Esophagus squamous epithelium (tissue), 5 donors: Measurements from ENCODE around the gene BABAM2. TPM values are rescaled to one million over a fixed set of nuclear protein-coding genes. Genes with fewer than 3 reads are reported as not detected.

Experiments used
- DNase-seq: peaks from one replicate; lab custom pipeline; 2025; lab: John Stamatoyannopoulos, UW
- H3K27ac ChIP-seq, 4 donors: fragments of 200-600 bp; sonication (generic); one replicate each; pipeline ENCODE4 v1.5.1; 2016 to 2019; ENCODE audit warnings: mild to moderate bottlenecking in 1 of 4
- H3K27me3 ChIP-seq, 4 donors: fragments of 200-600 bp; sonication (generic); 1 replicate in 3 of 4; 2 replicates in 1 of 4; pipeline versions ENCODE4 v1.5.1 to v1.6.0; 2017 to 2021; ENCODE audit warnings: antibody characterized with exemption in 1 of 4
- H3K36me3 ChIP-seq, 3 donors: fragments of 200-600 bp; sonication (generic); one replicate each; pipeline ENCODE4 v1.5.1; 2016 to 2019
- H3K4me1 ChIP-seq, 3 donors: fragments of 200-600 bp; sonication (generic); one replicate each; pipeline ENCODE4 v1.5.1; 2017 to 2019
- H3K4me3 ChIP-seq, 4 donors: fragments of 200-600 bp; sonication (generic); 1 replicate in 3 of 4; 2 replicates in 1 of 4; pipeline ENCODE4 v1.5.1; 2016 to 2019; ENCODE audit warnings: mild to moderate bottlenecking in 2 of 4, moderate library complexity in 1 of 4
- H3K9me3 ChIP-seq, 3 donors: fragments of 200-600 bp; sonication (generic); one replicate each; pipeline ENCODE4 v1.5.1; 2016 to 2019
- CTCF ChIP-seq, 6 experiments: fragments of 450-650 bp in 4 of 6; fragments of 200-600 bp in 2 of 6; sonication (generic) in 2 of 6; IDR thresholded peaks; one replicate each; pipeline ENCODE4 v1.5.1; 2016 to 2019; ENCODE audit warnings: antibody characterized with exemption in 6 of 6, mild to moderate bottlenecking in 4 of 6, moderate library complexity in 4 of 6
- POLR2A ChIP-seq, 4 donors: fragments of 450-650 bp; IDR thresholded peaks; one replicate each; pipeline ENCODE4 v1.6.1; 2017; ENCODE audit warnings: antibody characterized with exemption in 4 of 4, mild to moderate bottlenecking in 4 of 4, moderate library complexity in 3 of 4
- WGBS, 2 donors: methylation state at CpG; one replicate each; pipeline ENCODE4 v1.1.5; 2018; 5-methylcytosine and 5-hydroxymethylcytosine counted together
- intact Hi-C: fragments of 100-400 bp; cut with DNase I; formaldehyde crosslinking; loops from one replicate; pipeline ENCODE4 v1.15.0; 2022
- total RNA-seq, 4 donors: library from RNA; depleted of rRNA; stranded (reverse); fragments of >200 nt; gene quantifications; one replicate each; pipeline ENCODE4 v1.1.0, GENCODE V29; 2016
- donor health status: DM: yes; HTN: yes; CAD: no.

Gene BABAM2
- total RNA-seq, 4 donors from 2014 or later = 16.6 to 28.3 (median 24.3) TPM

GRCh38 chr2:28339516-28340175 lies 449.1 kb downstream of the BABAM2 start:
- Histone ChIP-seq H3K36me3 (no peaks in the 10 kb centered on the region), H3K27me3 (no peaks in the 10 kb centered on the region), H3K27ac (peak overlapping the region; percentile 47 to 83 (median 62)), H3K4me1 (peaks cover 21 to 84% (median 39%) of the 10 kb centered on the region in 3 donors), H3K9me3 (no peaks in the 10 kb centered on the region), H3K4me3 (no peak overlapping the region)
- DNase-seq = no peak
- TF ChIP-seq CTCF (IDR thresholded peaks at IDR 0.05) = no peak
- TF ChIP-seq POLR2A (IDR thresholded peaks at IDR 0.05) = no peak
- intact Hi-C loops = no loop called here
- 88 to 90% methylated on average over 9 to 10 of the region's 10 CpGs for WGBS, 2 donors

GRCh38 chr2:28340312-28341202 lies 450.0 kb downstream of the BABAM2 start:
- Histone ChIP-seq H3K27ac (peak overlapping the region; percentile 4 to 81 (median 62)), H3K4me1 (peaks cover 21 to 86% (median 44%) of the 10 kb centered on the region in 3 donors), H3K36me3 (no peaks in the 10 kb centered on the region), H3K4me3 (no peak overlapping the region), H3K9me3 (no peaks in the 10 kb centered on the region), H3K27me3 (no peaks in the 10 kb centered on the region)
- no peak for DNase-seq
- intact Hi-C loops = no loop called here
- WGBS, 2 donors = 54 to 70% methylated on average over 9 to 12 of the region's 15 CpGs
- TF ChIP-seq POLR2A (IDR thresholded peaks at IDR 0.05) (no peak), CTCF (IDR thresholded peaks at IDR 0.05) (no peak)

- no peak for DNase-seq
- Histone ChIP-seq H3K4me1 (peaks cover 21 to 91% (median 44%) of the 10 kb centered on the region in 3 donors), H3K27me3 (no peaks in the 10 kb centered on the region), H3K36me3 (no peaks in the 10 kb centered on the region), H3K27ac (peak overlapping the region; percentile 26 to 82 (median 78)), H3K9me3 (no peaks in the 10 kb centered on the region), H3K4me3 (no peak overlapping the region)
- 72 to 75% methylated on average over 14 to 15 of the region's 17 CpGs for WGBS, 2 donors
- TF ChIP-seq POLR2A (IDR thresholded peaks at IDR 0.05) (no peak), CTCF (IDR thresholded peaks at IDR 0.05) (no peak)
- intact Hi-C loops = no loop called here
These were observed 450.8 kb downstream of the BABAM2 start for GRCh38 chr2:28341208-28341891.

GRCh38 chr2:28342081-28342967 lies 451.8 kb downstream of the BABAM2 start:
- TF ChIP-seq CTCF (IDR thresholded peaks at IDR 0.05) (no peak), POLR2A (IDR thresholded peaks at IDR 0.05) (no peak)
- Histone ChIP-seq H3K9me3 (no peaks in the 10 kb centered on the region), H3K4me3 (peak overlapping the region in 1 of 4 donors; percentile 27), H3K4me1 (peaks cover 26 to 91% (median 46%) of the 10 kb centered on the region in 3 donors), H3K27ac (peak overlapping the region; percentile 26 to 82 (median 78)), H3K36me3 (no peaks in the 10 kb centered on the region), H3K27me3 (no peaks in the 10 kb centered on the region)
- 48 to 55% methylated on average over 15 of the region's 15 CpGs for WGBS, 2 donors
- no peak for DNase-seq
- intact Hi-C loops = no loop called here
